Thyroid gland (tissue), 4 donors: ENCODE measurements around the gene C1orf232. TPM values are rescaled to one million over a fixed set of nuclear protein-coding genes. Genes with fewer than 3 reads are reported as not detected.

ENCODE experiments used
- DNase-seq, 2 donors: peaks; one replicate each; pipeline ENCODE4 v3.0.0-alpha.2; 2019
- H3K27ac ChIP-seq, 3 donors: fragments of 200-600 bp; sonication (generic); 1 replicate in 2 of 3; 2 replicates in 1 of 3; pipeline ENCODE4 v1.5.1; 2016 to 2019; ENCODE audit warnings: mild to moderate bottlenecking in 1 of 3, moderate library complexity in 1 of 3
- H3K27me3 ChIP-seq: fragments of 200-600 bp; sonication (generic); one replicate; pipeline ENCODE4 v1.5.1; 2019
- H3K36me3 ChIP-seq, 2 donors: fragments of 200-600 bp; sonication (generic); one replicate each; pipeline ENCODE4 v1.5.1; 2016 to 2019
- H3K4me1 ChIP-seq, 2 donors: fragments of 200-600 bp; sonication (generic); one replicate each; pipeline ENCODE4 v1.5.1; 2017 to 2019
- H3K4me3 ChIP-seq, 3 donors: fragments of 200-600 bp; sonication (generic); replicated peaks in 1 of 3; 1 replicate in 2 of 3; 2 replicates in 1 of 3; pipeline ENCODE4 v1.5.1; 2016; ENCODE audit warnings: mild to moderate bottlenecking in 1 of 3
- H3K9me3 ChIP-seq: fragments of 200-600 bp; sonication (generic); one replicate; pipeline ENCODE4 v1.5.1; 2017
- POLR2A ChIP-seq, 2 donors: fragments of 450-650 bp; IDR thresholded peaks; one replicate each; pipeline ENCODE4 v1.6.1; 2017; ENCODE audit warnings: antibody characterized with exemption in 2 of 2, mild to moderate bottlenecking in 2 of 2, moderate library complexity in 1 of 2
- WGBS, 2 donors: methylation state at CpG; one replicate each; pipeline ENCODE4 v1.1.5; 2017; 5-methylcytosine and 5-hydroxymethylcytosine counted together
- intact Hi-C: fragments of 100-400 bp; cut with DNase I; formaldehyde crosslinking; loops from one replicate; pipeline ENCODE4 v1.15.1; 2023
- total RNA-seq, 4 donors: library from RNA; depleted of rRNA; stranded (reverse); fragments of >200 nt; gene quantifications; one replicate each; pipeline ENCODE4 v1.2.3, GENCODE V29; 2016
- TF ChIP-seq, protein P1 (sequence below), 6 experiments: fragments of 200-600 bp in 3 of 6; fragments of 450-650 bp in 3 of 6; sonication (generic) in 3 of 6; IDR thresholded peaks; one replicate each; pipeline ENCODE4 v1.5.1; 2016 to 2019; ENCODE audit warnings: antibody characterized with exemption in 6 of 6, mild to moderate bottlenecking in 2 of 6, inconsistent platforms in 1 of 6, moderate library complexity in 1 of 6

Gene C1orf232
- total RNA-seq, 4 donors from 2014 or later: not detected

DNA sequence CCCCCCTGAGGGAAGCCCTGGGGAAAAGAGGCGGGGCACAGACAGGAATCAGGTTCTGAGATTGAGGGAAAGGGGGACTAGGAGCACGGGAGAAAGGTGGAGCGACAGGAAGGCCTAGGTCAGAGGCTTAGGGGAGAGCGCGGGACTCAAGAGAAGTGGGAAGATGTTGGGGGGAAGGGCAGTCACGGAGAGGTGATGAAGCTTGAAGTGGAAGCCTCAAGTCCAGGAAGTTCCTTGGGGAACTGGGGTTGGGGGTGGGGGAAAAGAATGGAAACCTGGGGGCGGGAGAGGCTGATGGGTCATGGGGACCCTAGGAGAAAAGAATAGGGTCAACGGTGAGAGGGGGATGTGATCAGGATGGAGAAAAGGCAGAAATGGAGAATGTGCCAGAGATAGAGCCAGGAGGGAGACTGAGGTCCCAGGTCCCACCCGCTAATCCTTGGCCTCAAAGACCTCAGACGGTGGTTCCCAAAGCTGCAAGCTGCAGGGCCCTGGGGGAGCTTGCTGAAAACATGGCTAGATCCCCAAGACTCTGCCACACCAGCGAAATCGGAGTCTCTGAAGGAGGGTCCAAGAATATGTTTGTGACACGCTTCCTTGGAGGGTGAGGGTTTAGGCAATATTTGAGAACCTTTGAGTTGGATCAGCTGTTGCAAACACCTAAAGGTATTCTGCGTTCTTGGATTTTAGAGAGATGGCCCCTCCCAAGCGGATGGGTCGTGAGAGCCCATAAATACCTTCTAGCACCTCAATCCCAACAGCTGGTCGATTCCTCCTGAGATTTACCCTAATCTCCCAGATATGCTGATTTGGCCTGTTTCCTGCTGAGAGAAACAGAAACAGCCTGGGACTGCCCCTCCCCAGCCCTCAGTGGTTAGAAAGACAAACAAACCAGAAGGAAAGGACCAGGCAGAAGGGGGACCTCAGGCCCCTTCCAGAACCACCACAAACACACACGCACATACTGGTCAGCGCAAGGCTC, 3.6 kb downstream of the C1orf232 start:
- TF ChIP-seq, protein P1, sequence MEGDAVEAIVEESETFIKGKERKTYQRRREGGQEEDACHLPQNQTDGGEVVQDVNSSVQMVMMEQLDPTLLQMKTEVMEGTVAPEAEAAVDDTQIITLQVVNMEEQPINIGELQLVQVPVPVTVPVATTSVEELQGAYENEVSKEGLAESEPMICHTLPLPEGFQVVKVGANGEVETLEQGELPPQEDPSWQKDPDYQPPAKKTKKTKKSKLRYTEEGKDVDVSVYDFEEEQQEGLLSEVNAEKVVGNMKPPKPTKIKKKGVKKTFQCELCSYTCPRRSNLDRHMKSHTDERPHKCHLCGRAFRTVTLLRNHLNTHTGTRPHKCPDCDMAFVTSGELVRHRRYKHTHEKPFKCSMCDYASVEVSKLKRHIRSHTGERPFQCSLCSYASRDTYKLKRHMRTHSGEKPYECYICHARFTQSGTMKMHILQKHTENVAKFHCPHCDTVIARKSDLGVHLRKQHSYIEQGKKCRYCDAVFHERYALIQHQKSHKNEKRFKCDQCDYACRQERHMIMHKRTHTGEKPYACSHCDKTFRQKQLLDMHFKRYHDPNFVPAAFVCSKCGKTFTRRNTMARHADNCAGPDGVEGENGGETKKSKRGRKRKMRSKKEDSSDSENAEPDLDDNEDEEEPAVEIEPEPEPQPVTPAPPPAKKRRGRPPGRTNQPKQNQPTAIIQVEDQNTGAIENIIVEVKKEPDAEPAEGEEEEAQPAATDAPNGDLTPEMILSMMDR (IDR thresholded peaks at IDR 0.05): no peak
- no peak for TF ChIP-seq POLR2A (IDR thresholded peaks at IDR 0.05)
- H3K4me1 ChIP-seq: peaks cover 13 to 24% of the 10 kb centered on the region in 2 donors
- WGBS, 2 donors: 74 to 78% methylated on average over 19 of the region's 19 CpGs
- peak; percentile 30 to 32 for DNase-seq
- H3K9me3 ChIP-seq: no peaks in the 10 kb centered on the region
- intact Hi-C loops: loop anchor here (5.0 kb wide), 1 partner anchor 58 kb away; no protein-coding TSS in a partner anchor
- H3K36me3 ChIP-seq: no peaks in the 10 kb centered on the region
- no peaks in the 10 kb centered on the region for H3K27me3 ChIP-seq
- no peak overlapping the region for H3K4me3 ChIP-seq
- H3K27ac ChIP-seq: peak overlapping the region; percentile 15 to 50 (median 44)

- intact Hi-C loops: loop anchor here (5.0 kb wide), 1 partner anchor 57 kb away; no protein-coding TSS in a partner anchor
- no peaks in the 10 kb centered on the region for H3K27me3 ChIP-seq
- TF ChIP-seq, protein P1 (IDR thresholded peaks at IDR 0.05): peak in 4 of 6 experiments; percentile 46 to 93 (median 76)
- TF ChIP-seq POLR2A (IDR thresholded peaks at IDR 0.05): no peak
- WGBS, 2 donors: 26 to 33% methylated on average over 15 to 23 of the region's 72 CpGs
- H3K4me3 ChIP-seq: peak overlapping the region in 2 of 3 donors; percentile 28 to 61
- peak overlapping the region; percentile 15 to 50 (median 44) for H3K27ac ChIP-seq
- peaks cover 13 to 21% of the 10 kb centered on the region in 2 donors for H3K4me1 ChIP-seq
- no peaks in the 10 kb centered on the region for H3K9me3 ChIP-seq
- peak; percentile 46 to 51 for DNase-seq
- H3K36me3 ChIP-seq: no peaks in the 10 kb centered on the region
These were observed 4.5 kb downstream of the C1orf232 start for GRCh38 chr1:26164036-26164860.

DNA sequence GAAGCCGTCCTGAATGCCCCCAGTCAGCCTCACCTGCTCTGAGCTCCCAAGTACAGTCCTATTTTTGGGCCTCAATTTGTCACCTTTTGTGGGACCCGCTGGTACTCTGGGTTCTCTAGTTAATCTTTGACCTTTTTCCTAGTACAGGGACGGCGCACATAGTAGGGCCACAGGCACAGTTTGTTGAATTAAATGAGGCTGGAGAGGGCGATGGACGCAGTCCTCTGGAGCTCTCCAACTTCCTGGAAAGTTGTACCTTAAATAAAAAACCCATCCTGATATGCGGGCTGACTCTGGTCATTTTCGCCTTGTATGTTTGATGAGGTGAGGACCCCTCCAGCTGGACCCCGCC, 5.1 kb downstream of the C1orf232 start:
- Histone ChIP-seq H3K9me3 (no peaks in the 10 kb centered on the region), H3K27ac (no peak overlapping the region), H3K36me3 (no peaks in the 10 kb centered on the region), H3K27me3 (no peaks in the 10 kb centered on the region), H3K4me1 (peaks cover 13 to 17% of the 10 kb centered on the region in 2 donors), H3K4me3 (peak overlapping the region in 1 of 3 donors; percentile 28)
- WGBS, 2 donors: 53 to 68% methylated on average over 9 of the region's 9 CpGs
- intact Hi-C loops: loop anchor here (5.0 kb wide), 1 partner anchor 56 kb away; no protein-coding TSS in a partner anchor
- TF ChIP-seq, protein P1 (IDR thresholded peaks at IDR 0.05): no peak
- no peak for TF ChIP-seq POLR2A (IDR thresholded peaks at IDR 0.05)
- DNase-seq: no peak

GRCh38 chr1:26162220-26162709, 6.5 kb downstream of the C1orf232 start:
- WGBS, 2 donors: 27 to 29% methylated on average over 20 to 21 of the region's 21 CpGs
- DNase-seq: no peak
- Histone ChIP-seq H3K4me3 (peak overlapping the region in 2 of 3 donors; percentile 25 to 49), H3K9me3 (no peaks in the 10 kb centered on the region), H3K27ac (peak overlapping the region in 1 of 3 donors; percentile 36), H3K4me1 (peaks cover 13 to 17% of the 10 kb centered on the region in 2 donors), H3K27me3 (no peaks in the 10 kb centered on the region), H3K36me3 (no peaks in the 10 kb centered on the region)
- TF ChIP-seq, protein P1 (IDR thresholded peaks at IDR 0.05): no peak
- no peak for TF ChIP-seq POLR2A (IDR thresholded peaks at IDR 0.05)
- intact Hi-C loops: loop anchor here (5.0 kb wide), 1 partner anchor 55 kb away; no protein-coding TSS in a partner anchor
